Esophagus squamous epithelium (tissue), 4 donors: ENCODE results near the gene LENEP.

Experiments
- CTCF ChIP-seq, 6 experiments: fragments of 450-650 bp in 4 of 6; fragments of 200-600 bp in 2 of 6; sonication (generic) in 2 of 6; IDR thresholded peaks; one replicate each; pipeline ENCODE4 v1.5.1; 2016 to 2019; ENCODE audit warnings: antibody characterized with exemption in 6 of 6, mild to moderate bottlenecking in 4 of 6, moderate library complexity in 4 of 6
- POLR2A ChIP-seq, 4 donors: fragments of 450-650 bp; IDR thresholded peaks; one replicate each; pipeline ENCODE4 v1.6.1; 2017; ENCODE audit warnings: antibody characterized with exemption in 4 of 4, mild to moderate bottlenecking in 4 of 4, moderate library complexity in 3 of 4

- TF ChIP-seq POLR2A (IDR thresholded peaks at IDR 0.05) (peak in 2 of 4 donors; percentile 68 to 89), CTCF (IDR thresholded peaks at IDR 0.05) (peak; percentile 26 to 89 (median 70))
Observed at GRCh38 chr1:154961207-154962155, 31.9 kb upstream of the LENEP start, which contains the start of gene PYGO2.
